Measurements from ENCODE around the gene MEDAG.

MEDAG gene

DNA sequence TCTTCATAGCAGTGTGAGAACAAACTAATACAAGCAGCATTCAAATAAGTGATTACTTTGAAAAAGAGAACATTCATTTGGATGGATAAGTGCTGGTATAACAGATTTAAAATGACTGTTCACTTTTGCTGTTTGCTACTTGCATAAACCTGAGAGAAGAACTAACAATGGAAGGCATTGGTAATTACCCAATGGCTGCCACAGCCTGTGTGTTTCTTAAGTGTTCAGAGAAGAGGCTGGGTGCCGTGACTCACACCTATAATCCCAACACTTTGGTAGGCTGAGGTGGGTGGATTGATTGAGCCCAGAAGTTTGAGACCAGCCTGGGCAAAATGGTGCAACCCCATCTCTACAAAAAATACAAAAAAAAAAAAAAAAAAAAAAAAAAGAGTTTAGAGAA lies 21.5 kb downstream of the MEDAG start:
- Histone ChIP-seq H3K9me3 (ENCODE audit: control insufficient read depth, insufficient read depth, low read depth, low read length) (no peaks in the 10 kb centered on the region), H3K36me3 (ENCODE audit: control insufficient read depth in 2 of 2, insufficient read depth in 1 of 2, low read length in 2 of 2) (no peaks in the 10 kb centered on the region), H3K4me3 (ENCODE audit: low read depth, low read length) (no peak overlapping the region), H3K4me1 (ENCODE audit: control insufficient read depth, insufficient read depth, low read length) (no peaks in the 10 kb centered on the region), H3K27ac (ENCODE audit: extremely low read depth, low read depth, low read length) (no peak overlapping the region)
- no peak for TF ChIP-seq GLIS2 (tag by site-specific recombination; IDR thresholded peaks at IDR 0.05)
- TF ChIP-seq ZNF521 (tag by site-specific recombination; IDR thresholded peaks at IDR 0.05): no peak
- no peak for TF ChIP-seq ZBTB8A (tag by site-specific recombination; IDR thresholded peaks at IDR 0.05)
- no peak for TF ChIP-seq ZNF626 (tag by site-specific recombination; IDR thresholded peaks at IDR 0.05)
- TF ChIP-seq ZNF184 (tag by site-specific recombination; IDR thresholded peaks at IDR 0.05): no peak
- TF ChIP-seq ZNF548 (tag by site-specific recombination; IDR thresholded peaks at IDR 0.05): no peak
- CTCF ChIA-PET: no interaction called here
- POLR2A ChIA-PET: interaction anchor here (0.7 kb wide), 1 partner anchor 57 kb away, joined by 3 read pairs; no protein-coding TSS in a partner anchor

DNA sequence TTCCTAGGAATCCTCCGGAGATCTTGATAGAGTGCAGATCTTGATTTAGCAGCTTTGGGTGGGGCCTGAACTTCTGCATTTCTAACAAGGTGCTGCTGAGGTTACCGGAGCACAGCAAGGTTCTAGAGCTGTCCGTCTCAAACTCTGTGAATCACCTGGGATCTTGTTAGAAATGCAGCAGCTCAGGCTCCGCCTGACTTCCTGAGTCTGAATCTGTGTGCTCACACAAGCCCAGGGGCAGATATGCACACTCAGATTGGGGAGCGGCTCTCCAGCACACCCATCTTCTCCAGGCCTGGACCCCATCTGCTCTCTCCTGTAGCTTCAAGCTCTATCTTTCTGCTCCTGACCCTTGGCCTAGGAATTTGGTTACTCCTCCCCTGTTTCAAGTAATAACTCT lies 22.9 kb downstream of the MEDAG start:
- CTCF ChIA-PET: no interaction called here
- TF ChIP-seq ZNF302 (tag by site-specific recombination; IDR thresholded peaks at IDR 0.05; ENCODE audit: low read depth): no peak
- Histone ChIP-seq H3K9me3 (ENCODE audit: control insufficient read depth, insufficient read depth, low read depth, low read length) (no peaks in the 10 kb centered on the region), H3K4me3 (ENCODE audit: low read depth, low read length) (no peak overlapping the region), H3K4me1 (ENCODE audit: control insufficient read depth, insufficient read depth, low read length) (no peaks in the 10 kb centered on the region), H3K27ac (ENCODE audit: extremely low read depth, low read depth, low read length) (no peak overlapping the region), H3K36me3 (ENCODE audit: control insufficient read depth in 2 of 2, insufficient read depth in 1 of 2, low read length in 2 of 2) (no peaks in the 10 kb centered on the region)
- POLR2A ChIA-PET: no interaction called here

DNA sequence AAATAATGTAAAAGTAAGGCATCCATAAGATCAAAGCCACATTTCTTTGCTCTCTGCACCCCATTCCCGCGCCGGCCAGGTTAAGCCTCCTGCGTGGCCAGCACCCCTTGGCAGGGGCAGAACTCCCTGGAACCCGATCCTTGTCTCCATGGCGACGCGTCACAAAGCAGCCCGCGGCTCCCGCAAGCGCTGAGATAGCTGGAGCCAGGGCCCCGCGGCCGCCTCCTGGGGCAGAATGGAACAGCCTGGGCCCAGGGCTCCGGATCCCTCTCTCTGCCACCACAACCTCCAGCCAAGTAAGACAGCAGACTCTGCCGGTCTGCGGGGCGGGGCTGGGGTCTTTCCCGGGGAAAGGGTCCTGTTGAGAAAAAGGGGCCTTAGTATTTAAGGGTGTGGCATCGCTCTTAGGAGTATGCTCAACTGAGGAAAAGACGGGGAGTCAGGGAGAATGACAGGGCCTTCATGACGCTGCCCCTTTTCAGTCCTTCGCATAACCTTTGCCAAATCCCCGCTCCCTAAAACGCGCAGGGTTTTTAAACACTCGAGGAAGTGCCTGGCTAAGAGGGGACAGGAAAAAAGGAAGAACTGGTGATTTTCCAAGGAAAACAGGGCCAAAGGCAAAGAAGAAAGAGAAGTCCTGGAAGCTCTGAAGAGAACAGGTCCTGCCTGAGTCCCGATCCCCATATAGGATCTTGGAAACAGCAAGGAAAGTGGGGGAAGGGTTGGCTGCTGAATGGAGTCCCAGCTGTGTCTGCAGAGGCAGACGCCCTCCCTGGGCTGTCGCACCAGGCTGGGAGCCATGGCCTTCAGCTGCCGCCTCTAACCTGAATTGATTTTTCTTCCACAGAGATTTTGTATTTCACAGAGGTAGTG lies 26.6 kb downstream of the MEDAG start, which contains the start of gene TEX26:
Gene TEX26 (plus strand): TSS at position 176 of the 873 bp plus-strand sequence. CDS start 60 bp downstream, at position 236.
- Histone ChIP-seq H3K36me3 (ENCODE audit: control insufficient read depth in 2 of 2, insufficient read depth in 1 of 2, low read length in 2 of 2) (no peaks in the 10 kb centered on the region), H3K4me1 (ENCODE audit: control insufficient read depth, insufficient read depth, low read length) (no peaks in the 10 kb centered on the region), H3K4me3 (ENCODE audit: low read depth, low read length) (no peak within 1 kb of the TSS), H3K9me3 (ENCODE audit: control insufficient read depth, insufficient read depth, low read depth, low read length) (no peaks in the 10 kb centered on the region), H3K27ac (ENCODE audit: extremely low read depth, low read depth, low read length) (no peak within 1 kb of the TSS)
- CTCF ChIA-PET: no interaction called here
- POLR2A ChIA-PET: no interaction called here
- TF ChIP-seq ZNF335 (tag by site-specific recombination; conservative IDR thresholded peaks at IDR 0.05): no peak
- no peak for TF ChIP-seq ZNF514 (tag by site-specific recombination; IDR thresholded peaks at IDR 0.05)
- no peak for TF ChIP-seq ZNF658 (tag by site-specific recombination; IDR thresholded peaks at IDR 0.05)
- TF ChIP-seq ZNF791 (tag by site-specific recombination; IDR thresholded peaks at IDR 0.05): no peak
- no peak for TF ChIP-seq YY1 (tag by site-specific recombination; IDR thresholded peaks at IDR 0.05)
- no peak for TF ChIP-seq HOXC10 (CRISPR knock-in tag; IDR thresholded peaks at IDR 0.05)
- TF ChIP-seq, protein P1, sequence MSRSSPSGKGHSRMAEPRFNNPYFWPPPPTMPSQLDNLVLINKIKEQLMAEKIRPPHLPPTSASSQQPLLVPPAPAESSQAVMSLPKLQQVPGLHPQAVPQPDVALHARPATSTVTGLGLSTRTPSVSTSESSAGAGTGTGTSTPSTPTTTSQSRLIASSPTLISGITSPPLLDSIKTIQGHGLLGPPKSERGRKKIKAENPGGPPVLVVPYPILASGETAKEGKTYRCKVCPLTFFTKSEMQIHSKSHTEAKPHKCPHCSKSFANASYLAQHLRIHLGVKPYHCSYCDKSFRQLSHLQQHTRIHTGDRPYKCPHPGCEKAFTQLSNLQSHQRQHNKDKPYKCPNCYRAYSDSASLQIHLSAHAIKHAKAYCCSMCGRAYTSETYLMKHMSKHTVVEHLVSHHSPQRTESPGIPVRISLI (tag by site-specific recombination; IDR thresholded peaks at IDR 0.05): no peak
- TF ChIP-seq, protein P2, sequence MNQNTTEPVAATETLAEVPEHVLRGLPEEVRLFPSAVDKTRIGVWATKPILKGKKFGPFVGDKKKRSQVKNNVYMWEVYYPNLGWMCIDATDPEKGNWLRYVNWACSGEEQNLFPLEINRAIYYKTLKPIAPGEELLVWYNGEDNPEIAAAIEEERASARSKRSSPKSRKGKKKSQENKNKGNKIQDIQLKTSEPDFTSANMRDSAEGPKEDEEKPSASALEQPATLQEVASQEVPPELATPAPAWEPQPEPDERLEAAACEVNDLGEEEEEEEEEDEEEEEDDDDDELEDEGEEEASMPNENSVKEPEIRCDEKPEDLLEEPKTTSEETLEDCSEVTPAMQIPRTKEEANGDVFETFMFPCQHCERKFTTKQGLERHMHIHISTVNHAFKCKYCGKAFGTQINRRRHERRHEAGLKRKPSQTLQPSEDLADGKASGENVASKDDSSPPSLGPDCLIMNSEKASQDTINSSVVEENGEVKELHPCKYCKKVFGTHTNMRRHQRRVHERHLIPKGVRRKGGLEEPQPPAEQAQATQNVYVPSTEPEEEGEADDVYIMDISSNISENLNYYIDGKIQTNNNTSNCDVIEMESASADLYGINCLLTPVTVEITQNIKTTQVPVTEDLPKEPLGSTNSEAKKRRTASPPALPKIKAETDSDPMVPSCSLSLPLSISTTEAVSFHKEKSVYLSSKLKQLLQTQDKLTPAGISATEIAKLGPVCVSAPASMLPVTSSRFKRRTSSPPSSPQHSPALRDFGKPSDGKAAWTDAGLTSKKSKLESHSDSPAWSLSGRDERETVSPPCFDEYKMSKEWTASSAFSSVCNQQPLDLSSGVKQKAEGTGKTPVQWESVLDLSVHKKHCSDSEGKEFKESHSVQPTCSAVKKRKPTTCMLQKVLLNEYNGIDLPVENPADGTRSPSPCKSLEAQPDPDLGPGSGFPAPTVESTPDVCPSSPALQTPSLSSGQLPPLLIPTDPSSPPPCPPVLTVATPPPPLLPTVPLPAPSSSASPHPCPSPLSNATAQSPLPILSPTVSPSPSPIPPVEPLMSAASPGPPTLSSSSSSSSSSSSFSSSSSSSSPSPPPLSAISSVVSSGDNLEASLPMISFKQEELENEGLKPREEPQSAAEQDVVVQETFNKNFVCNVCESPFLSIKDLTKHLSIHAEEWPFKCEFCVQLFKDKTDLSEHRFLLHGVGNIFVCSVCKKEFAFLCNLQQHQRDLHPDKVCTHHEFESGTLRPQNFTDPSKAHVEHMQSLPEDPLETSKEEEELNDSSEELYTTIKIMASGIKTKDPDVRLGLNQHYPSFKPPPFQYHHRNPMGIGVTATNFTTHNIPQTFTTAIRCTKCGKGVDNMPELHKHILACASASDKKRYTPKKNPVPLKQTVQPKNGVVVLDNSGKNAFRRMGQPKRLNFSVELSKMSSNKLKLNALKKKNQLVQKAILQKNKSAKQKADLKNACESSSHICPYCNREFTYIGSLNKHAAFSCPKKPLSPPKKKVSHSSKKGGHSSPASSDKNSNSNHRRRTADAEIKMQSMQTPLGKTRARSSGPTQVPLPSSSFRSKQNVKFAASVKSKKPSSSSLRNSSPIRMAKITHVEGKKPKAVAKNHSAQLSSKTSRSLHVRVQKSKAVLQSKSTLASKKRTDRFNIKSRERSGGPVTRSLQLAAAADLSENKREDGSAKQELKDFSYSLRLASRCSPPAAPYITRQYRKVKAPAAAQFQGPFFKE (tag by site-specific recombination; IDR thresholded peaks at IDR 0.05; ENCODE audit: borderline replicate concordance): no peak
- TF ChIP-seq ZFP41 (tag by site-specific recombination; IDR thresholded peaks at IDR 0.05; ENCODE audit: borderline replicate concordance): no peak
- no peak for TF ChIP-seq ZNF837 (tag by site-specific recombination; IDR thresholded peaks at IDR 0.05)
- no peak for TF ChIP-seq HOXD13 (CRISPR knock-in tag; IDR thresholded peaks at IDR 0.05; ENCODE audit: borderline replicate concordance)
- TF ChIP-seq ZNF654 (tag by site-specific recombination; IDR thresholded peaks at IDR 0.05; ENCODE audit: low read depth): no peak
- TF ChIP-seq, protein P3, sequence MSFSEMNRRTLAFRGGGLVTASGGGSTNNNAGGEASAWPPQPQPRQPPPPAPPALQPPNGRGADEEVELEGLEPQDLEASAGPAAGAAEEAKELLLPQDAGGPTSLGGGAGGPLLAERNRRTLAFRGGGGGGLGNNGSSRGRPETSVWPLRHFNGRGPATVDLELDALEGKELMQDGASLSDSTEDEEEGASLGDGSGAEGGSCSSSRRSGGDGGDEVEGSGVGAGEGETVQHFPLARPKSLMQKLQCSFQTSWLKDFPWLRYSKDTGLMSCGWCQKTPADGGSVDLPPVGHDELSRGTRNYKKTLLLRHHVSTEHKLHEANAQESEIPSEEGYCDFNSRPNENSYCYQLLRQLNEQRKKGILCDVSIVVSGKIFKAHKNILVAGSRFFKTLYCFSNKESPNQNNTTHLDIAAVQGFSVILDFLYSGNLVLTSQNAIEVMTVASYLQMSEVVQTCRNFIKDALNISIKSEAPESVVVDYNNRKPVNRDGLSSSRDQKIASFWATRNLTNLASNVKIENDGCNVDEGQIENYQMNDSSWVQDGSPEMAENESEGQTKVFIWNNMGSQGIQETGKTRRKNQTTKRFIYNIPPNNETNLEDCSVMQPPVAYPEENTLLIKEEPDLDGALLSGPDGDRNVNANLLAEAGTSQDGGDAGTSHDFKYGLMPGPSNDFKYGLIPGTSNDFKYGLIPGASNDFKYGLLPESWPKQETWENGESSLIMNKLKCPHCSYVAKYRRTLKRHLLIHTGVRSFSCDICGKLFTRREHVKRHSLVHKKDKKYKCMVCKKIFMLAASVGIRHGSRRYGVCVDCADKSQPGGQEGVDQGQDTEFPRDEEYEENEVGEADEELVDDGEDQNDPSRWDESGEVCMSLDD (tag by site-specific recombination; IDR thresholded peaks at IDR 0.05): no peak
